ENCODE data around the gene CD27.

- no peak for TF ChIP-seq POLR2A (IDR thresholded peaks at IDR 0.05; ENCODE audit: low read depth, low read length)
- no peak for TF ChIP-seq TAF1 (IDR thresholded peaks at IDR 0.05; ENCODE audit: low read depth, low read length)
These were observed 33.7 kb downstream of the CD27 start for GRCh38 chr12:6478416-6478815.

Data from GM12891 (cell line).